ENCODE measurements around the gene PURA.

The PURA gene

GRCh38 chr5:140110646-140110957 lies 3.3 kb upstream of the PURA start:
- no peak for DNase-seq

GRCh38 chr5:140111011-140111858 lies 2.7 kb upstream of the PURA start:
- DNase-seq, result no peak

- DNase-seq, result no peak
Observed at GRCh38 chr5:140111859-140112551, 1.9 kb upstream of the PURA start.

GRCh38 chr5:140112685-140113179 lies 1.2 kb upstream of the PURA start:
- DNase-seq, result no peak

GRCh38 chr5:140113180-140113698 lies 670 bp upstream of the PURA start:
- DNase-seq, result peak; percentile 10

GRCh38 chr5:140114341-140115185 lies 654 bp downstream of the PURA start:
- peak; percentile 51 for DNase-seq

- DNase-seq, result no peak
Observed at GRCh38 chr5:140115186-140115500, 1.2 kb downstream of the PURA start.

- DNase-seq, result no peak
Observed at GRCh38 chr5:140116716-140117115, 2.8 kb downstream of the PURA start.

GRCh38 chr5:140117523-140117922 lies 3.6 kb downstream of the PURA start:
- no peak for DNase-seq

GRCh38 chr5:140118302-140118936 lies 4.5 kb downstream of the PURA start:
- DNase-seq, result no peak

GRCh38 chr5:140125637-140126036 lies 11.7 kb downstream of the PURA start, which contains the start of gene IGIP:
IGIP (plus strand) TSS chr5:140125937; CDS start chr5:140128477, 2,540 bp downstream.
- no peak for DNase-seq

- no peak for DNase-seq
Observed at GRCh38 chr5:140126315-140127012, 12.6 kb downstream of the PURA start.

- DNase-seq, result no peak
Observed at GRCh38 chr5:140128376-140128775, 14.5 kb downstream of the PURA start.

GRCh38 chr5:140130949-140131733 lies 17.2 kb downstream of the PURA start:
- no peak for DNase-seq

GRCh38 chr5:140131967-140132409 lies 18.1 kb downstream of the PURA start:
- DNase-seq, result peak; percentile 11

GRCh38 chr5:140133514-140134167 lies 19.7 kb downstream of the PURA start:
- DNase-seq, result no peak

- DNase-seq, result no peak
Observed at GRCh38 chr5:140134277-140134935, 20.5 kb downstream of the PURA start.

- DNase-seq, result no peak
Observed at GRCh38 chr5:140135127-140135526, 21.2 kb downstream of the PURA start.

GRCh38 chr5:140136624-140137023 lies 22.7 kb downstream of the PURA start:
- no peak for DNase-seq

- DNase-seq, result no peak
Observed at GRCh38 chr5:140140435-140140834, 26.5 kb downstream of the PURA start.
